HG03558 (cell line): Measurements from ENCODE around the gene CCDC51.

Experiments
- ATAC-seq: cut with Tn5 transposase; IDR thresholded peaks from one replicate; pipeline ENCODE4 v1.9.1; 2021; ENCODE audit warnings: moderate number of reproducible peaks; ENCODE audit not compliant: unreplicated experiment; ENCODE audit errors: extremely low read depth

The CCDC51 gene

GRCh38 chr3:48395714-48396113 is 44.2 kb downstream of the CCDC51 start:
- ATAC-seq, result no peak

DNA sequence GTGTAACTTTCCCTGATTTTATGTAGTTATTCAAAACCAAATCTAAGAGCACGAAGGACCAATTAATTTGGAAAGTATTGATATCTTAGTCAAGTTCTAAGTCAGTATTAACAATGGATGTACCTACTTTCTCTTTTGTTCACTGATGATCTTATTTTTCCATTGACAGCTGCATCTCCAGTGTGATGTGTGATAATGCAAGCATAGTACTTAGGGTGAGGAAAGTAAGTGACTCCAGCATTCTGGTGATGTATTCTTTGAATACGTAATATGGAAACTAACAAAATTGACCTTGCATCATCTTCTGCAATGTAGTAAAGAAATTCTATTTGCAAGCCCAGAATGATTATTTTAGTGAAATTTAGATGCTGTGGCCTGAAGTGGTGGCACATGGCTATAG is 45.5 kb downstream of the CCDC51 start:
- ATAC-seq, result no peak

DNA sequence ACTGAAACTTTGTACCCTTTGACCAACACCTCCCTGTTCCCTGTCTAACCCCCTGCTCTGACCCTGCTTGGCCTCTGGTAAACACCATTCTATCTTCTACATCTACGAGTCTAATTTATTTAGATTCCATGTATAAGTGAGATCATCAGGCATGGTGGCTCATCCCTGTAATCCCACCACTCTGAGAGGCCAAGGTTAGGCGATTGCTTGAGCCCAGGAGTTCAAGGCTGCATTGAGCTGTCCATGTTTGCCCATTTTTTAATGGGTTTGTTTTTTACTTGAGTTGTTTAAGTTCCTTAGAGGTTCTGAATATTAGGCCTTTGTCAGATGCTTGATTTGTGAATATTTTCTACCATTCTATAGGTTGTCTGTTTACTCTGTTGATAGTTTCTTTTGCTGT is 51.0 kb downstream of the CCDC51 start:
- ATAC-seq, result no peak

DNA sequence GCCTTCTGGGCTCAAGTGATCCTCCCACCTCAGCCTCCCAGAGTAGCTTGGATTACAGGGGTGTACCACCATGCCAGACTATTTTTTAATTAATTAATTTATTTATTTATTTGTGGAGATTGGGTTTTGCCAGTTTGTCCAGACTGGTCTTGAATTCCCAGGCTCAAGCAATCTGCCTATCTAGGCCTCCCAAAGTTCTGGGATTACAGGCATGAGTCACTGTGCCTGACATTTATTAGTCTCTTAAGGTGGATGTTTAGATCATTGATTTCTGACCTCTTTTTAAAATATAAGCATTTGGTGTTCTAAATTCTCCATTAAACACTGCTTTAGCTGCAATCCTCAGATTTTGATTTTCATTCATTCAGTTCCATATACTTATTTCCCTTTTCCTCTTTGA is 52.3 kb downstream of the CCDC51 start:
- no peak for ATAC-seq
